ENCODE data around the gene ABHD5. TPM values are rescaled to one million over a fixed set of nuclear protein-coding genes. Genes with fewer than 3 reads are reported as not detected.
A peak's percentile ranks its signal among the peaks of the same experiment; 100 is the strongest.
"Not testable (repeated sequence)": the region's sequence is repeated elsewhere in the genome, so short reads cannot be mapped to it uniquely, and the experiment has no call there.

ABHD5 gene
- 36.1 TPM for total RNA-seq

GRCh38 chr3:43690400-43691119 lies at the start of gene ABHD5:
TSS of gene ABHD5 (plus strand) at chr3:43690938. CDS start at chr3:43690993, 55 bp downstream.
- ATAC-seq: peak; percentile 94

GRCh38 chr3:43641306-43642114 lies 49.2 kb upstream of the ABHD5 start:
- ATAC-seq: no peak

GRCh38 chr3:43644443-43644842 lies 46.3 kb upstream of the ABHD5 start:
- no peak for ATAC-seq

- no peak for ATAC-seq
These were observed 43.2 kb upstream of the ABHD5 start for GRCh38 chr3:43647331-43648166.

- no peak for ATAC-seq
These were observed 41.8 kb upstream of the ABHD5 start for GRCh38 chr3:43648957-43649356.

GRCh38 chr3:43649365-43649968 lies 41.3 kb upstream of the ABHD5 start:
- ATAC-seq: no peak

- no peak for ATAC-seq
These were observed 40.4 kb upstream of the ABHD5 start for GRCh38 chr3:43650345-43650744.

- ATAC-seq: not testable (repeated sequence)
These were observed 34.3 kb upstream of the ABHD5 start for GRCh38 chr3:43656390-43656789.

GRCh38 chr3:43659250-43659880 lies 31.4 kb upstream of the ABHD5 start:
- ATAC-seq: no peak

GRCh38 chr3:43661376-43661775 lies 29.4 kb upstream of the ABHD5 start:
- ATAC-seq: not testable (repeated sequence)

GRCh38 chr3:43665011-43665410 lies 25.7 kb upstream of the ABHD5 start:
- ATAC-seq: not testable (repeated sequence)

GRCh38 chr3:43670635-43671522 lies 19.9 kb upstream of the ABHD5 start:
- ATAC-seq: no peak

- no peak for ATAC-seq
These were observed 16.2 kb upstream of the ABHD5 start for GRCh38 chr3:43674345-43675085.

- no peak for ATAC-seq
These were observed 15.1 kb upstream of the ABHD5 start for GRCh38 chr3:43675593-43675992.

- ATAC-seq: no peak
These were observed 14.3 kb upstream of the ABHD5 start for GRCh38 chr3:43676441-43676840.

GRCh38 chr3:43678375-43678774 lies 12.4 kb upstream of the ABHD5 start:
- not testable (repeated sequence) for ATAC-seq

GRCh38 chr3:43678887-43679449 lies 11.8 kb upstream of the ABHD5 start:
- ATAC-seq: not testable (repeated sequence)

- not testable (repeated sequence) for ATAC-seq
These were observed 9.9 kb upstream of the ABHD5 start for GRCh38 chr3:43680857-43681256.

GRCh38 chr3:43684944-43685343 lies 5.8 kb upstream of the ABHD5 start:
- no peak for ATAC-seq

- ATAC-seq: no peak
These were observed 4.8 kb upstream of the ABHD5 start for GRCh38 chr3:43685921-43686320.
